ENCODE data around the gene SORBS2.

The SORBS2 gene

GRCh38 chr4:185623444-185624258 lies 188.3 kb downstream of the SORBS2 start:
- DNase-seq, result no peak

- DNase-seq, result no peak
These were observed 203.8 kb downstream of the SORBS2 start for GRCh38 chr4:185608185-185608584.

GRCh38 chr4:185602397-185602796 lies 209.6 kb downstream of the SORBS2 start:
- DNase-seq, result no peak

GRCh38 chr4:185600801-185601434 lies 211.1 kb downstream of the SORBS2 start:
- DNase-seq, result no peak

- DNase-seq, result no peak
These were observed 212.3 kb downstream of the SORBS2 start for GRCh38 chr4:185599553-185600243.

GRCh38 chr4:185598846-185599552 lies 213.0 kb downstream of the SORBS2 start:
- DNase-seq, result no peak

GRCh38 chr4:185597532-185598188 lies 214.3 kb downstream of the SORBS2 start:
- peak; percentile 85 for DNase-seq

- no peak for DNase-seq
These were observed 219.0 kb downstream of the SORBS2 start for GRCh38 chr4:185592845-185593488.

- no peak for DNase-seq
These were observed 219.6 kb downstream of the SORBS2 start for GRCh38 chr4:185592438-185592837.

GRCh38 chr4:185591679-185592141 lies 220.3 kb downstream of the SORBS2 start:
- DNase-seq, result no peak

- no peak for DNase-seq
These were observed 221.0 kb downstream of the SORBS2 start for GRCh38 chr4:185590982-185591381.

- no peak for DNase-seq
These were observed 222.7 kb downstream of the SORBS2 start for GRCh38 chr4:185589067-185589836.

- DNase-seq, result peak; percentile 82
These were observed 224.4 kb downstream of the SORBS2 start for GRCh38 chr4:185587427-185588161.

GRCh38 chr4:185587030-185587426 lies 225.0 kb downstream of the SORBS2 start:
- DNase-seq, result no peak

- no peak for DNase-seq
These were observed 226.8 kb downstream of the SORBS2 start for GRCh38 chr4:185585211-185585610.

- DNase-seq, result no peak
These were observed 228.2 kb downstream of the SORBS2 start for GRCh38 chr4:185583813-185584212.

- no peak for DNase-seq
These were observed 229.2 kb downstream of the SORBS2 start for GRCh38 chr4:185582651-185583400.

GRCh38 chr4:185580699-185581098 lies 231.3 kb downstream of the SORBS2 start:
- no peak for DNase-seq

GRCh38 chr4:185578284-185578683 lies 233.7 kb downstream of the SORBS2 start:
- no peak for DNase-seq

All from activated CD8-positive, alpha-beta memory T cell treated with anti-CD3 and anti-CD28 coated beads, Interleukin-2, amount 50 U/mL, for 48 hours (primary cell).